Fibroblast of lung (primary cell): ENCODE results near the gene SLC20A1. TPM values are rescaled to one million over a fixed set of nuclear protein-coding genes. Genes with fewer than 3 reads are reported as not detected.

Experiments used
- DNase-seq, 2 donors: peaks; one replicate each; pipeline versions ENCODE4 v3.0.0 to v3.0.0-alpha.2; 2010; ENCODE audit warnings: low read depth in 2 of 2
- H2AFZ ChIP-seq: 2 replicates; pipeline ENCODE4 v1.5.1; 2012; ENCODE audit warnings: low read length, control low read depth, inconsistent platforms
- H3K27ac ChIP-seq: 2 replicates; pipeline ENCODE4 v1.5.1; 2011; ENCODE audit warnings: low read length, control low read depth; ENCODE audit not compliant: insufficient read depth
- H3K27me3 ChIP-seq: 2 replicates; pipeline ENCODE4 v1.5.1; 2011; ENCODE audit warnings: mild to moderate bottlenecking, low read length; ENCODE audit not compliant: control insufficient read depth, insufficient read depth
- H3K36me3 ChIP-seq: 2 replicates; pipeline ENCODE4 v1.5.1; 2011; ENCODE audit warnings: low read length; ENCODE audit not compliant: control insufficient read depth, insufficient read depth
- H3K4me1 ChIP-seq: 2 replicates; pipeline ENCODE4 v1.5.1; 2011; ENCODE audit warnings: low read length; ENCODE audit not compliant: control insufficient read depth, insufficient read depth; ENCODE audit errors: extremely low read depth
- H3K4me2 ChIP-seq: 2 replicates; pipeline ENCODE4 v1.5.1; 2011; ENCODE audit warnings: low read length, control low read depth; ENCODE audit not compliant: insufficient read depth; ENCODE audit errors: extremely low read depth
- H3K4me3 ChIP-seq, 4 experiments: fragments of 200-600 bp in 1 of 4; sonication (generic) in 1 of 4; replicated peaks in 1 of 4; 2 replicates each; pipeline ENCODE4 v1.5.1; 2011 to 2016; ENCODE audit warnings: low read length in 4 of 4, low read depth in 3 of 4, mild to moderate bottlenecking in 3 of 4, control low read depth in 2 of 4, inconsistent platforms in 1 of 4, mixed read lengths in 1 of 4; ENCODE audit not compliant: insufficient read depth in 1 of 4; ENCODE audit errors: control extremely low read depth in 1 of 4
- H3K79me2 ChIP-seq: 2 replicates; pipeline ENCODE4 v1.5.1; 2012; ENCODE audit warnings: mild to moderate bottlenecking, low read length, inconsistent platforms; ENCODE audit not compliant: control insufficient read depth, insufficient read depth
- H3K9ac ChIP-seq: 2 replicates; pipeline ENCODE4 v1.5.1; 2011; ENCODE audit warnings: mild to moderate bottlenecking, low read length, control low read depth; ENCODE audit not compliant: insufficient read depth
- H3K9me3 ChIP-seq: 2 replicates; pipeline ENCODE4 v1.5.1; 2012; ENCODE audit warnings: low read depth, low read length; ENCODE audit not compliant: control insufficient read depth, insufficient read depth
- H4K20me1 ChIP-seq: 2 replicates; pipeline ENCODE4 v1.5.1; 2011; ENCODE audit warnings: low read length; ENCODE audit not compliant: control insufficient read depth, insufficient read depth; ENCODE audit errors: extremely low read depth
- EZH2 ChIP-seq: IDR thresholded peaks from 2 replicates; pipeline ENCODE4 v1.5.1; 2012; ENCODE audit warnings: low read length, control low read depth, mild to moderate bottlenecking; ENCODE audit errors: missing control alignments
- polyA plus RNA-seq, 2 donors: library from polyadenylated mRNA; depleted of rRNA in 1 of 2; stranded (reverse) in 1 of 2; unstranded in 1 of 2; fragments of >200 nt; gene quantifications; 2 replicates each; pipeline ENCODE4 v1.2.1, GENCODE V29; 2011 to 2012; ENCODE audit warnings: missing spikeins in 1 of 2
- total RNA-seq: library from RNA; depleted of rRNA; stranded (reverse); fragments of >200 nt; gene quantifications from 2 replicates; pipeline ENCODE4 v1.2.1, GENCODE V29; 2014
- TF ChIP-seq, protein P1 (sequence below), 2 donors: IDR thresholded peaks in 1 of 2; conservative IDR thresholded peaks in 1 of 2; 1 replicate in 1 of 2; 2 replicates in 1 of 2; pipeline ENCODE4 v1.5.1; 2011 to 2012; ENCODE audit warnings: low read length in 2 of 2, control low read depth in 1 of 2, inconsistent platforms in 1 of 2, low read depth in 1 of 2, mild to moderate bottlenecking in 1 of 2

Gene SLC20A1
- total and polyA plus RNA-seq, 2 donors (not counting 1 experiment from before 2014, with no cell fraction given) = 61.3 to 77.3 TPM

DNA sequence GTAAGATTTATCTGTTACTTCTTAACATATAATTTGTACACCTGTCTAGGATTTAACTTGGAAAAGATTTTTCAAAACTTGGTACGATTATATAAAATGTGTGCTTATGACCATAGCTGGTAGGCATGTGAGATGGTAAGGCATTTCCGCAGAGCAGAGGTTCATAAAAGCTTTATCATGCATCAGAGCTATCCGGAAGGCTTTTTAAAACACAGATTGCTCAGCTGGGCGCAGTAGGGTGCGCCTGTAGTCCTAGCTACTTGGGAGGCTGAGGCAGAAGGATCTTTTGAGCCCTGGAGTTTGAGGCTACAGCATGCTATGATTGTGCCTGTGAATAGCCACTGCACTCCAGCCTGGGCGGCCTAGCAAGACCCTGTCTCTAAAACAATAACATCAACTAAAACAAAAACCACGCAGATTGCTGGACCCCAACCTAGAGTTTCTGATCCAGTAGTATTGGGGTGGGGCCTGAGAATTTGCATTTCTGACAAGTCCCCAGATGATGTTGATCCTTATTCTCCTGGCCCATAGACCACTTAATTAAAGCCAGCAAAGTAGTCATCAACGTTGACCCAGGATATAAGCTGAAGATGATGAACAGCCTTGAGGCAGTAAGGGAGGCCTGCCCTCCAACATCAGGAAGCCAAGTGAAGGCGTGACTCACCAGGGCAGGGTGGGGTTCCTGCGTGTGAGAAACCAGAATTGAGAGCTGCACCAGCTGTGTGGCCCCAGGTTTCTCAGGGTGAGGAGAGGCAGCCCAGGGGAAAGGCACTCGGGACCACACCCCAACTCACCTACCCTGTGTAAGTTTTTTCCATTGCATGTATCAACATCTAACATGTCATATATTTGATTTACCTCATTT, 21.6 kb upstream of the SLC20A1 start:
- no peaks in the 10 kb centered on the region for H3K27me3 ChIP-seq
- H3K4me2 ChIP-seq = peak overlapping the region; percentile 38
- H3K4me3 ChIP-seq = no peak overlapping the region
- peak; percentile 84 to 89 for DNase-seq
- peaks cover 40% of the 10 kb centered on the region for H3K4me1 ChIP-seq
- TF ChIP-seq, protein P1, sequence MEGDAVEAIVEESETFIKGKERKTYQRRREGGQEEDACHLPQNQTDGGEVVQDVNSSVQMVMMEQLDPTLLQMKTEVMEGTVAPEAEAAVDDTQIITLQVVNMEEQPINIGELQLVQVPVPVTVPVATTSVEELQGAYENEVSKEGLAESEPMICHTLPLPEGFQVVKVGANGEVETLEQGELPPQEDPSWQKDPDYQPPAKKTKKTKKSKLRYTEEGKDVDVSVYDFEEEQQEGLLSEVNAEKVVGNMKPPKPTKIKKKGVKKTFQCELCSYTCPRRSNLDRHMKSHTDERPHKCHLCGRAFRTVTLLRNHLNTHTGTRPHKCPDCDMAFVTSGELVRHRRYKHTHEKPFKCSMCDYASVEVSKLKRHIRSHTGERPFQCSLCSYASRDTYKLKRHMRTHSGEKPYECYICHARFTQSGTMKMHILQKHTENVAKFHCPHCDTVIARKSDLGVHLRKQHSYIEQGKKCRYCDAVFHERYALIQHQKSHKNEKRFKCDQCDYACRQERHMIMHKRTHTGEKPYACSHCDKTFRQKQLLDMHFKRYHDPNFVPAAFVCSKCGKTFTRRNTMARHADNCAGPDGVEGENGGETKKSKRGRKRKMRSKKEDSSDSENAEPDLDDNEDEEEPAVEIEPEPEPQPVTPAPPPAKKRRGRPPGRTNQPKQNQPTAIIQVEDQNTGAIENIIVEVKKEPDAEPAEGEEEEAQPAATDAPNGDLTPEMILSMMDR (conservative IDR thresholded peaks at IDR 0.05 in 1 of 2, IDR thresholded peaks at IDR 0.05 in 1 of 2; ENCODE audit: low read depth in 1 of 2, low read length in 2 of 2) = no peak
- no peak for TF ChIP-seq EZH2
- no peaks in the 10 kb centered on the region for H3K36me3 ChIP-seq
- no peak overlapping the region for H3K9ac ChIP-seq
- no peaks in the 10 kb centered on the region for H4K20me1 ChIP-seq
- peak overlapping the region; percentile 46 for H3K27ac ChIP-seq
- no peaks in the 10 kb centered on the region for H3K9me3 ChIP-seq
- H3K79me2 ChIP-seq = no peaks in the 10 kb centered on the region
- H2AFZ ChIP-seq = no peak overlapping the region

DNA sequence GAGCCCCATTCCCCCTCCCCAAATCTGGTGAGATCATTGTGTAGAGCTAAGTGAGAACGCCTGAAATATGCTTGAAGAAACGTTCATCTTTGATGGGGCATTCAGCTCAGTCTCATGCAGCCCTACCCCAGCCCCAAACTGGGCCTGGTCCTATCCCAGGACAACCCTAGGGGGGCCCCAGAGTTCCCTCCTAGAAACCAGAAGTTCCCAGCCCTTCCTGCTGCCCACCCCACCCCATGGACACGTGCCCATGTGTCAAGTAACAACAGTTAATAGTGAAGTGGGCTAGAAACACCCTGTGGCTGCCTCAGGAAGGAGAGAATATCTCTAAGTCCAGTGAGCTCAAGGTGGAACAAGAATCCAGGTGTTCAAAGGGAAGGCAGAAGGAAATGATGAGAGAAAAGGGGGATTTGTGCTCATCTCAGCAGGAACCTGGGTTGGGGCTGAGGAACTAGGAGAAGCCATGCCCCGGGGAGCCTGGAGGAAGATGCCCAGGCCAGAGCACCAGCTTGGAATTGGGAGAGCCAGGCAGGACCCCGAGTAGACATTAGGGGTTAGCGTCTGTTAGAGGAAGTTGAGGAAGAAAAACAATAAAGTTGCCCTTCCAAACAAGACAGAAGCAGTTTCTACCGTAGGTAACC, 20.1 kb upstream of the SLC20A1 start:
- no peaks in the 10 kb centered on the region for H4K20me1 ChIP-seq
- H3K9ac ChIP-seq = no peak overlapping the region
- no peak overlapping the region for H3K4me3 ChIP-seq
- TF ChIP-seq, protein P1 (conservative IDR thresholded peaks at IDR 0.05 in 1 of 2, IDR thresholded peaks at IDR 0.05 in 1 of 2; ENCODE audit: low read depth in 1 of 2, low read length in 2 of 2) = no peak
- no peak for TF ChIP-seq EZH2
- no peaks in the 10 kb centered on the region for H3K27me3 ChIP-seq
- no peak for DNase-seq
- H3K79me2 ChIP-seq = no peaks in the 10 kb centered on the region
- peak overlapping the region; percentile 79 for H3K27ac ChIP-seq
- H3K9me3 ChIP-seq = no peaks in the 10 kb centered on the region
- peaks cover 46% of the 10 kb centered on the region for H3K4me1 ChIP-seq
- no peaks in the 10 kb centered on the region for H3K36me3 ChIP-seq
- no peak overlapping the region for H3K4me2 ChIP-seq
- no peak overlapping the region for H2AFZ ChIP-seq

DNA sequence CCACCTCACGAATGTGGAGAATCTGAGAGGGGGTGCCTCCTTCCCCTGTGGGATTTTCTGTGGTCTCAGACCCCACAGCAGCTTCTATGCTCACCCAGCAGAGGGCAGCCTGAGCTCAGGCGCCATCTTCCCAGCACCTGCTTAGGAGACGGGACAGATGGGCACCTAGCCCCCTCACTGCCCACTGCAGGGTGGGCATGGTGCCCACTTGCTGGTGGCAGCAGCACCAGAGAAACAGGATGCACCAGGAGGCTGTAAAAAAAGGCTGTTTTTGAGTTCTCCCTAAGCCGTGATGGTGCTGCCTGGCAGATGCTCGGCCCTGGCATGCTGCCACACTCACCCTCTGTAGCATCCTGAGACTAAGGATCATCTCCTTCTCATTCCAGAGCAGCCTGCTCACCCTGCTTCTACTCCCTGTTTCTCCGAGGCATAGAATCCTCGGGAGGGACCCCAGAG, 19.1 kb upstream of the SLC20A1 start:
- Histone ChIP-seq H4K20me1 (no peaks in the 10 kb centered on the region), H3K27me3 (no peaks in the 10 kb centered on the region), H3K4me3 (peak overlapping the region in 1 of 4 experiments; percentile 21), H3K36me3 (no peaks in the 10 kb centered on the region), H3K4me1 (peaks cover 48% of the 10 kb centered on the region), H3K9me3 (no peaks in the 10 kb centered on the region), H3K9ac (no peak overlapping the region), H2AFZ (no peak overlapping the region), H3K4me2 (peak overlapping the region; percentile 76), H3K79me2 (no peaks in the 10 kb centered on the region), H3K27ac (peak overlapping the region; percentile 79)
- TF ChIP-seq EZH2 = no peak
- TF ChIP-seq, protein P1 (conservative IDR thresholded peaks at IDR 0.05 in 1 of 2, IDR thresholded peaks at IDR 0.05 in 1 of 2; ENCODE audit: low read depth in 1 of 2, low read length in 2 of 2) = peak; percentile 89
- peak; percentile 72 to 75 for DNase-seq
